ENCODE data around the gene TTC7B. TPM values are rescaled to one million over a fixed set of nuclear protein-coding genes. Genes with fewer than 3 reads are reported as not detected.

The TTC7B gene
- total and polyA plus RNA-seq, 12 donors = 10.0 to 58.4 (median 24.7) TPM

GRCh38 chr14:90569201-90569600 is 247.0 kb downstream of the TTC7B start:
- no peak for TF ChIP-seq CTCF (IDR thresholded peaks at IDR 0.05)
- no peak for TF ChIP-seq POLR2A (IDR thresholded peaks at IDR 0.05)
- no peaks in the 10 kb centered on the region for H3K9me3 ChIP-seq (replicated peaks in 1 of 3)
- DNase-seq = no peak
- intact Hi-C loops (cut with DNase I) = no loop called here
- no peaks in the 10 kb centered on the region for H3K4me1 ChIP-seq (replicated peaks in 1 of 2)
- no peaks in the 10 kb centered on the region for H3K36me3 ChIP-seq (replicated peaks in 1 of 2)
- H3K4me3 ChIP-seq = no peak overlapping the region
- no peaks in the 10 kb centered on the region for H3K27me3 ChIP-seq
- no peak overlapping the region for H3K27ac ChIP-seq
- 73 to 87% (median 84%) methylated on average over 5 of the region's 5 CpGs for WGBS, 4 donors

- DNase-seq = no peak
- no peaks in the 10 kb centered on the region for H3K4me1 ChIP-seq (replicated peaks in 1 of 2)
- no peak overlapping the region for H3K4me3 ChIP-seq
- H3K36me3 ChIP-seq (replicated peaks in 1 of 2) = no peaks in the 10 kb centered on the region
- H3K27me3 ChIP-seq = no peaks in the 10 kb centered on the region
- intact Hi-C loops (cut with DNase I) = no loop called here
- no peak overlapping the region for H3K27ac ChIP-seq
- no peaks in the 10 kb centered on the region for H3K9me3 ChIP-seq (replicated peaks in 1 of 3)
- TF ChIP-seq POLR2A (IDR thresholded peaks at IDR 0.05) (no peak), CTCF (IDR thresholded peaks at IDR 0.05) (no peak)
- 76 to 94% (median 89%) methylated on average over 3 of the region's 3 CpGs for WGBS, 4 donors
These were observed 247.8 kb downstream of the TTC7B start for GRCh38 chr14:90568405-90568804.

- Histone ChIP-seq H3K4me3 (no peak overlapping the region), H3K36me3 (replicated peaks in 1 of 2) (no peaks in the 10 kb centered on the region), H3K27me3 (no peaks in the 10 kb centered on the region), H3K27ac (no peak overlapping the region), H3K4me1 (replicated peaks in 1 of 2) (no peaks in the 10 kb centered on the region), H3K9me3 (replicated peaks in 1 of 3) (no peaks in the 10 kb centered on the region)
- intact Hi-C loops (cut with DNase I) = no loop called here
- no peak for DNase-seq
- TF ChIP-seq POLR2A (IDR thresholded peaks at IDR 0.05) (no peak), CTCF (IDR thresholded peaks at IDR 0.05) (no peak)
- 83 to 97% (median 85%) methylated on average over 6 to 7 of the region's 7 CpGs for WGBS, 4 donors
These were observed 248.2 kb downstream of the TTC7B start for GRCh38 chr14:90567991-90568390.

- Histone ChIP-seq H3K27ac (no peak overlapping the region), H3K4me3 (no peak overlapping the region), H3K36me3 (replicated peaks in 1 of 2) (no peaks in the 10 kb centered on the region), H3K4me1 (replicated peaks in 1 of 2) (no peaks in the 10 kb centered on the region), H3K27me3 (no peaks in the 10 kb centered on the region), H3K9me3 (replicated peaks in 1 of 3) (no peaks in the 10 kb centered on the region)
- WGBS, 4 donors = 84 to 96% (median 93%) methylated on average over 11 of the region's 11 CpGs
- intact Hi-C loops (cut with DNase I) = no loop called here
- TF ChIP-seq POLR2A (IDR thresholded peaks at IDR 0.05) (no peak), CTCF (IDR thresholded peaks at IDR 0.05) (no peak)
- DNase-seq = no peak
These were observed 249.0 kb downstream of the TTC7B start for GRCh38 chr14:90567191-90567590.

Measured in adrenal gland (tissue), 12 donors.